NT2/D1 (cell line): ENCODE measurements around the gene ONECUT3.

Experiments used
- YY1 ChIP-seq: IDR thresholded peaks from 2 replicates; pipeline ENCODE4 v1.6.1; 2011; ENCODE audit not compliant: insufficient read length, insufficient read depth
- ZNF274 ChIP-seq: IDR thresholded peaks from 2 replicates; pipeline ENCODE4 v1.6.1; 2011; ENCODE audit warnings: mild to moderate bottlenecking, low read depth, low read length

GRCh38 chr19:1729568-1729925 is 23.8 kb upstream of the ONECUT3 start:
- TF ChIP-seq YY1 (no peak), ZNF274 (no peak)
